ENCODE measurements around the gene ADAM12.

DNA sequence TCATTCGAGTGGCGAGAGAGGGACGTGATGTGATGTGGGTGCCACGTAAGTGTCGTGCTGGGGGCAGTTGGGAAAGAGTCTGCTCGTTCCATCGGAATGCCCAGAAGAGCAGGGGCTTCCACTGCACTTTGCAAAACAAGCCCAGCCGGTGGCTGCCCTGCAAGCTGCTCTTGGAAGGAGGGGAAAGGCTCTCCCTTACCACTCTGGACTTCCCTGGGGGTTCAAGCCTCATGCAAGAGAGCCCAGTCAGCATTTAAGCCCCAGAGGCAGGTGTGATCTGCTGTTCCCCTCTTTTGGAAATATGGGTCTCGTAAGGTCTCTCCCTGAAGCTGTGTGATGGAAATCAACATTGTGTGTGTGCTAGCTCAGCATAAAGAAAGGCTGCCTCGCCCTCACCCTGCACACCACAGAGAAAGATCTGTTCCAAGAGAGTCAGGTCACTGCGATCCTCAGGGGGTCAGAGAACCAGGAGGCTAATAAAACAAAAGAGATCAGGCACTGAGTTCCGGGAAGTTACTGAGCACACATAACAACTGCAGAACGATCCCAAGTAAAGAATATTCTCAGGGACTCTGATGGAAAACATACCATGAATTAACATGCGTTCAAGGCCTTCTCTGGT is 212.5 kb downstream of the ADAM12 start:
- TF ChIP-seq, protein P1, sequence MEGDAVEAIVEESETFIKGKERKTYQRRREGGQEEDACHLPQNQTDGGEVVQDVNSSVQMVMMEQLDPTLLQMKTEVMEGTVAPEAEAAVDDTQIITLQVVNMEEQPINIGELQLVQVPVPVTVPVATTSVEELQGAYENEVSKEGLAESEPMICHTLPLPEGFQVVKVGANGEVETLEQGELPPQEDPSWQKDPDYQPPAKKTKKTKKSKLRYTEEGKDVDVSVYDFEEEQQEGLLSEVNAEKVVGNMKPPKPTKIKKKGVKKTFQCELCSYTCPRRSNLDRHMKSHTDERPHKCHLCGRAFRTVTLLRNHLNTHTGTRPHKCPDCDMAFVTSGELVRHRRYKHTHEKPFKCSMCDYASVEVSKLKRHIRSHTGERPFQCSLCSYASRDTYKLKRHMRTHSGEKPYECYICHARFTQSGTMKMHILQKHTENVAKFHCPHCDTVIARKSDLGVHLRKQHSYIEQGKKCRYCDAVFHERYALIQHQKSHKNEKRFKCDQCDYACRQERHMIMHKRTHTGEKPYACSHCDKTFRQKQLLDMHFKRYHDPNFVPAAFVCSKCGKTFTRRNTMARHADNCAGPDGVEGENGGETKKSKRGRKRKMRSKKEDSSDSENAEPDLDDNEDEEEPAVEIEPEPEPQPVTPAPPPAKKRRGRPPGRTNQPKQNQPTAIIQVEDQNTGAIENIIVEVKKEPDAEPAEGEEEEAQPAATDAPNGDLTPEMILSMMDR (IDR thresholded peaks at IDR 0.05; ENCODE audit: insufficient read depth, low read depth, low read length), result no peak
- TF ChIP-seq EZH2 (IDR thresholded peaks at IDR 0.05; ENCODE audit: insufficient read depth, low read length), result no peak

Measured in astrocyte (in vitro differentiated cells and primary cell).